Epithelial cell of esophagus (primary cell): Measurements from ENCODE around the gene U2SURP.

Experiments
- DNase-seq: peaks from one replicate; pipeline ENCODE4 v3.0.0; 2010; ENCODE audit warnings: low read depth
- H3K4me3 ChIP-seq: 2 replicates; pipeline ENCODE4 v1.5.1; 2011; ENCODE audit warnings: mild to moderate bottlenecking, low read length, control low read depth
- TF ChIP-seq, protein P1 (sequence below): IDR thresholded peaks from 2 replicates; pipeline ENCODE4 v1.5.1; 2011; ENCODE audit warnings: low read depth, mild to moderate bottlenecking, low read length, control low read depth, inconsistent platforms; ENCODE audit not compliant: insufficient read depth; ENCODE audit errors: missing control alignments

The U2SURP gene

DNA sequence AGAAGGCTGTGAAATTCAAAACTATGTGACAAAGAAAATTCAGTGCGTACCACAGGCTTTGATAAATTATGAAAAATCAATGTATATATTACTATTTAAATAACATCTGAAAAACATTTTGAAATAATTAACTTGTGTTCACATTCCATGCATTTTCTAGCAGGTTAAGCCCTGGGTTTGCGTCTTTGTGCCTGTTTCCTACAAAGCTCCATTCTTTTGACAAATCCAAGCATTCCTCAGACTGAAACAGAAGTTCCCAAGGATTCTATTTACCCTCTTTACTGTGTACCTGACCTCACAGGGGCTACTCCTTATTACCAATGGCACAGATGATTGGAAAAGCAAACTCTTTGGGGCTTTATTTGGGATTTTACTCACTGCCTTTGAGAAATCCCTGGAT is 39.8 kb upstream of the U2SURP start:
- TF ChIP-seq, protein P1, sequence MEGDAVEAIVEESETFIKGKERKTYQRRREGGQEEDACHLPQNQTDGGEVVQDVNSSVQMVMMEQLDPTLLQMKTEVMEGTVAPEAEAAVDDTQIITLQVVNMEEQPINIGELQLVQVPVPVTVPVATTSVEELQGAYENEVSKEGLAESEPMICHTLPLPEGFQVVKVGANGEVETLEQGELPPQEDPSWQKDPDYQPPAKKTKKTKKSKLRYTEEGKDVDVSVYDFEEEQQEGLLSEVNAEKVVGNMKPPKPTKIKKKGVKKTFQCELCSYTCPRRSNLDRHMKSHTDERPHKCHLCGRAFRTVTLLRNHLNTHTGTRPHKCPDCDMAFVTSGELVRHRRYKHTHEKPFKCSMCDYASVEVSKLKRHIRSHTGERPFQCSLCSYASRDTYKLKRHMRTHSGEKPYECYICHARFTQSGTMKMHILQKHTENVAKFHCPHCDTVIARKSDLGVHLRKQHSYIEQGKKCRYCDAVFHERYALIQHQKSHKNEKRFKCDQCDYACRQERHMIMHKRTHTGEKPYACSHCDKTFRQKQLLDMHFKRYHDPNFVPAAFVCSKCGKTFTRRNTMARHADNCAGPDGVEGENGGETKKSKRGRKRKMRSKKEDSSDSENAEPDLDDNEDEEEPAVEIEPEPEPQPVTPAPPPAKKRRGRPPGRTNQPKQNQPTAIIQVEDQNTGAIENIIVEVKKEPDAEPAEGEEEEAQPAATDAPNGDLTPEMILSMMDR, result no peak
- DNase-seq, result no peak
- H3K4me3 ChIP-seq, result no peak overlapping the region

DNA sequence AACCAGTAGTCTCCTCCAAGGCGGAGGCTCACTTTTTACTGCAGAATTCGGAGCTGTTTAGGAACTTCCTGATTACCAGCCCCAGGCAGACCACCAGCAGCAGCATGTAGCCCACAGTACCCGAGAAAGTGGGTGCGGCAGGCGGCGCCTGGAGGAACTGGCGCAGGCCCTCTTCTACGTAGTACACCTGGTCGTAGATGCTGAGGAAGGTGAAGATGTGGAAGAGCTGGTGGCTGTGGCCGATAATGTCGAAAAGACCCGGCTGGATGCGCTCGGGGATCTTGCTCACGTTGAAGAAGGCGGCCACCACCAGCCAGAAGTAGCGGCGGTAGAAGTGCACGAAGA is 39.2 kb upstream of the U2SURP start:
- H3K4me3 ChIP-seq, result no peak overlapping the region
- TF ChIP-seq, protein P1, result no peak
- DNase-seq, result no peak

GRCh38 chr3:142962520-142963233 is 38.7 kb upstream of the U2SURP start:
- no peak for DNase-seq
- TF ChIP-seq, protein P1, result no peak
- no peak overlapping the region for H3K4me3 ChIP-seq

DNA sequence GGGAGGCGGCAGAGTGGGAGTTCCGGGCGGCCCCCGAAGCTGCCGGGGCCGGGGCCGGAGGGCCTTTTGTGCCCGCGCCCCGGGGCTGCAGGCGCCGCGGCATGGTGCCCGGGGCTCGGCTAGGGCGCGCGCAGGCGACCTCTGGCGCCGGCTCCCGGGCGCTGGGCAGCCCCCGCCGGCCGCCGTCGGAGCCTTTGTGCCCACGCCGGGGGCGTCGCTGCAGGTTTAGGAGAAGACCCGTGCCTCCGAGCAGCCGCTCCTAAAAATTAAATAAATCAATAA is 38.2 kb upstream of the U2SURP start:
- no peak for DNase-seq
- peak overlapping the region; percentile 15 for H3K4me3 ChIP-seq
- TF ChIP-seq, protein P1, result no peak

DNA sequence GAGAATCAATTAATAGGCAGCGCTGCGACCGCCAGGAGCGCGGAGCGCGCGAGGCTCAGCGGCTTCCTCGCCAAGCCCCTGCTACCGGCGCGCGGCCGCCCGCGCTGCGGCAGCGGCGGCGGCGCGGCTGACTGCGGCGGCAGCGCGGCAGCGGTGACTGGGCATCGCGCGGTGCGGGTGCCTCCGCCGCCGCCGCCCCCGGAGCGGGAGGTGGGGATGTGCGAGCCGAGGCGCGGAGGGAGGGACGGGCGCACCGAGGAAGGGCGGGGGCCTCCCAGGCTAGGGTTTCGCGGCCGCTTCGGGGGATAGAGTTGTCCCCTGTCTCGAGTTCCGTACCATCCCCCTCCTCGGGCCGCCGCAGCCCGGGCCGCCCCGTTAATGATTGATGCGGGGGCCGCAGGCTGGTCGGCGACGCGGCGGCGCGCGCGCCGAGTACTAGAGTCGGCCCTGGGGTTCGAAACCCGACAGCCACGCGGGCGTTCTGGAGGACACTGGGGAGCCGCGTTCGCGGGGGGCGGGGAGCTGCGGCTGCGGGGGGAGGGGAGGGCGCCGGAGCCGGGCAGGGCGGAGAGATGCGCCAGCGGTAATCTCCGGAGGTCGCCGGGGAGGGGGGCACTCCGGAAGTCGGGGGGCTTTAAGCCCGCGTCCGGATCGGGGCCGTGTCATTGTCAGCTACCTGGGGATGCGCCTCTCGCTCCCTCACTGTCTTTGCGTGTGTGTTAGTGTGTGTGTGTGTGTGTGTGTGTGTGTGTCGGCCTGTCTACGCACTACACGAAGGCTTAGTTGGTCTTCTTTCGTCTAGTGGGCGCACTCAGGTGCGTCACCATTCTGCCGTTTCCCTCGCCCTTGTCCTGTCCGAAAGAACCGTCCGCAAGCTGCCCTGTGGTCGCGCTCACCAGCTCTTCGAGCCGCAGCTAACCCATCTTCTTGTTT is 37.6 kb upstream of the U2SURP start, which contains the start of gene PAQR9:
PAQR9 (minus strand) TSS at position 159 of the 933 bp plus-strand sequence. CDS start 338 bp downstream, outside the sequence.
- peak within 1 kb of the TSS; percentile 35 for H3K4me3 ChIP-seq
- DNase-seq, result peak; percentile 36
- TF ChIP-seq, protein P1, result no peak

DNA sequence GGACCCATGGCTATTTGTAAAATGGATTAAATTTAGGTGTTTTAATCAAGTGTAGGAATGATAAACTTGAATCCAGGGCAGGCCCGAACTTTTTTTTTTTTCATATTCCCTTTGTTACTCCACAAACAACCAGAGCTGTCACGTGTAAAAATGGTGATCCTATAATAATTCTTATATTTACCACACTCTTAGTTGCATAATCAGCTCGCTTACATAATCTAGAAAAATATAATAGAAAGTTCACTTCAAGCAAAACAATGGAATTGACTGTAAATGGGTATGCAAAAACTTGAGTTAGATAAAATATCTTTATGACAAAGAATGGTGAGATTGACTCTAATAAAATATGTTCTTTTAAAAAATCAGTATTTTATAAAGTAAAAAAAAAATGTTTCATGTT is 35.8 kb upstream of the U2SURP start:
- TF ChIP-seq, protein P1, result no peak
- H3K4me3 ChIP-seq, result no peak overlapping the region
- DNase-seq, result no peak

GRCh38 chr3:142966808-142967207 is 34.6 kb upstream of the U2SURP start:
- no peak for DNase-seq
- H3K4me3 ChIP-seq, result no peak overlapping the region
- TF ChIP-seq, protein P1, result no peak
